Endothelial cell of umbilical vein (primary cell): ENCODE measurements around the gene GOLGA8H. TPM values are rescaled to one million over a fixed set of nuclear protein-coding genes. Genes with fewer than 3 reads are reported as not detected.
"Not testable (repeated sequence)": the region's sequence is repeated elsewhere in the genome, so short reads cannot be mapped to it uniquely, and the experiment has no call there.

Experiments
- BruUV-seq: library from RNA; stranded (reverse); fragments of 400-500 nt; replicated peaks from 2 replicates; lab custom pipeline; 2021; lab: Mats Ljungman, UMichigan
- CTCF ChIA-PET: fragments of 300-600, 350-600 bp; sonication (Branson Sonifier 250); formaldehyde crosslinking; loops from one replicate; lab custom pipeline; 2021; ENCODE audit warnings: antibody characterized with exemption, inconsistent platforms; lab: Charles Lee
- POLR2A ChIA-PET: fragments of 300-600, 350-600 bp; sonication (Branson Sonifier 250); formaldehyde crosslinking; loops from one replicate; lab custom pipeline; 2021; ENCODE audit warnings: antibody characterized with exemption, inconsistent platforms; lab: Charles Lee
- DNase-seq: peaks from one replicate; pipeline ENCODE4 v3.0.0-alpha.2; 2011; ENCODE audit warnings: low read depth, low spot score
- FAIRE-seq: peaks from 2 replicates; lab custom pipeline; 2011; peaks lifted over from hg19 to GRCh38; lab: Jason Lieb, UNC
- H2AFZ ChIP-seq: 2 replicates; pipeline ENCODE4 v1.6.0; 2012; ENCODE audit warnings: low read depth, low read length, control low read depth, inconsistent platforms
- H3K27ac ChIP-seq: 2 replicates; pipeline ENCODE4 v1.5.1; 2011; ENCODE audit warnings: low read depth, mild to moderate bottlenecking, control low read depth, low read length, moderate library complexity; ENCODE audit not compliant: insufficient read depth
- H3K27me3 ChIP-seq, 2 experiments: 2 replicates each; pipeline versions ENCODE4 v1.6.0 to v1.6.1; 2011; ENCODE audit warnings: low read length in 2 of 2, mixed read lengths in 1 of 2; ENCODE audit not compliant: control insufficient read depth in 2 of 2, insufficient read depth in 2 of 2
- H3K36me3 ChIP-seq, 2 experiments: 2 replicates in 1 of 2; 3 replicates in 1 of 2; pipeline ENCODE4 v1.5.1; 2011; ENCODE audit warnings: low read length in 2 of 2, mild to moderate bottlenecking in 1 of 2, moderate library complexity in 1 of 2; ENCODE audit not compliant: control insufficient read depth in 2 of 2, insufficient read depth in 2 of 2; ENCODE audit errors: extremely low read depth in 1 of 2
- H3K4me1 ChIP-seq: 3 replicates; pipeline ENCODE4 v1.5.1; 2011; ENCODE audit warnings: mild to moderate bottlenecking, low read length; ENCODE audit not compliant: control insufficient read depth, insufficient read depth; ENCODE audit errors: extremely low read depth
- H3K4me2 ChIP-seq: 2 replicates; pipeline ENCODE4 v1.6.1; 2011; ENCODE audit warnings: low read length, control low read depth, mixed read lengths; ENCODE audit not compliant: insufficient read depth
- H3K4me3 ChIP-seq, 3 experiments: fragments of 200-600 bp in 1 of 3; sonication (generic), shearing (Covaris generic) in 1 of 3; replicated peaks in 1 of 3; 2 replicates each; pipeline ENCODE4 v1.5.1; 2011 to 2016; ENCODE audit warnings: control low read depth in 3 of 3, low read length in 3 of 3, mild to moderate bottlenecking in 2 of 3, inconsistent platforms in 1 of 3, low read depth in 1 of 3, moderate library complexity in 1 of 3; ENCODE audit not compliant: insufficient read depth in 1 of 3
- H3K79me2 ChIP-seq: 2 replicates; pipeline ENCODE4 v1.6.0; 2012; ENCODE audit warnings: low read length, inconsistent platforms; ENCODE audit not compliant: control insufficient read depth, insufficient read depth
- H3K9ac ChIP-seq: replicated peaks from 2 replicates; pipeline ENCODE3; 2011; ENCODE audit warnings: low read length, control low read depth; ENCODE audit not compliant: insufficient read depth; ENCODE audit errors: extremely low read depth
- H3K9me1 ChIP-seq: replicated peaks from 3 replicates; pipeline ENCODE4 v1.6.0; 2011; ENCODE audit warnings: mild to moderate bottlenecking, low read length; ENCODE audit not compliant: control insufficient read depth, insufficient read depth; ENCODE audit errors: extremely low read depth
- H3K9me3 ChIP-seq: replicated peaks from 2 replicates; pipeline ENCODE4 v1.5.1; 2012; ENCODE audit warnings: low read length, inconsistent platforms; ENCODE audit not compliant: control insufficient read depth, insufficient read depth
- H4K20me1 ChIP-seq: replicated peaks from 2 replicates; pipeline ENCODE3; 2011; ENCODE audit warnings: mild to moderate bottlenecking, low read length; ENCODE audit not compliant: control insufficient read depth, insufficient read depth; ENCODE audit errors: extremely low read depth
- GATA2 ChIP-seq: IDR thresholded peaks from 2 replicates; pipeline ENCODE4 v1.7.0; 2011; ENCODE audit warnings: low read depth, mild to moderate bottlenecking, moderate library complexity, mixed read lengths, low read length; ENCODE audit not compliant: insufficient read length, insufficient read depth
- MAX ChIP-seq: IDR thresholded peaks from 2 replicates; pipeline ENCODE4 v1.6.1; 2011; ENCODE audit not compliant: insufficient read depth, insufficient read length
- MYC ChIP-seq: IDR thresholded peaks from one replicate; pipeline ENCODE4 v1.6.1; 2011; ENCODE audit warnings: mild to moderate bottlenecking, low read depth, low read length
- dilution Hi-C: fragments of 300-500 bp; cut with MboI; formaldehyde crosslinking; loops from one replicate; pipeline ENCODE4 v1.15.0; 2019; ENCODE audit warnings: low sequenced_read_pairs; ENCODE audit not compliant: extremely low pct_ligation_motif_present
- intact Hi-C: fragments of 100-400 bp; cut with micrococcal nuclease; formaldehyde crosslinking; loops from one replicate; pipeline ENCODE4 v1.10.0; 2022
- polyA plus RNA-seq, 4 experiments: library from polyadenylated mRNA; depleted of rRNA in 3 of 4; stranded (reverse) in 3 of 4; unstranded in 1 of 4; fragments of >200 nt; gene quantifications; 2 replicates each; pipeline versions ENCODE4 v1.2.1 to v1.2.3, GENCODE V29; 2011 to 2012; ENCODE audit warnings: missing spikeins in 1 of 4
- small RNA-seq: library from RNA; depleted of rRNA; stranded (forward); fragments of <200 nt; gene quantifications from one replicate; pipeline ENCODE3, GENCODE V24; 2012; ENCODE audit warnings: low replicate concordance, low read depth; ENCODE audit not compliant: insufficient read depth, insufficient read length
- total RNA-seq: library from RNA; stranded (reverse); gene quantifications from 2 replicates; pipeline ENCODE4 v1.2.3, GENCODE V29; 2021

The GOLGA8H gene
- total and polyA plus RNA-seq, 2 donors (not counting 3 experiments of a cell fraction or from before 2014, with no cell fraction given): 0.39 to 3.3 TPM

GRCh38 chr15:30650012-30650929, 46.4 kb downstream of the GOLGA8H start:
- TF ChIP-seq GATA2 (no peak), MAX (no peak), MYC (no peak)
- Histone ChIP-seq H3K79me2 (peaks cover 56% of the 10 kb centered on the region), H3K4me1 (no peaks in the 10 kb centered on the region), H3K9me1 (no peaks in the 10 kb centered on the region), H3K9ac (no peak overlapping the region), H3K4me3 (no peak overlapping the region), H3K9me3 (no peaks in the 10 kb centered on the region), H3K27ac (peak overlapping the region; percentile 7), H3K4me2 (no peak overlapping the region), H4K20me1 (no peaks in the 10 kb centered on the region), H3K36me3 (peaks cover 0 to 6% of the 10 kb centered on the region in 2 experiments), H3K27me3 (no peaks in the 10 kb centered on the region), H2AFZ (peak overlapping the region; percentile 35)
- CTCF ChIA-PET: no interaction called here
- BruUV-seq: no TSS peak
- POLR2A ChIA-PET: no interaction called here
- dilution Hi-C loops: no loop called here
- FAIRE-seq (no peak), DNase-seq (peak; percentile 23)
- intact Hi-C loops: no loop called here

- CTCF ChIA-PET: interaction anchor here (1.5 to 1.9 kb wide), 2 partner anchors 95 to 468 kb away, joined by 3 to 5 read pairs; no protein-coding TSS in a partner anchor
- BruUV-seq, H3K36me3 ChIP-seq, H3K4me3 ChIP-seq, H3K9ac ChIP-seq, H3K27ac ChIP-seq, H3K4me2 ChIP-seq, POLR2A ChIA-PET, H3K4me1 ChIP-seq, H2AFZ ChIP-seq, H4K20me1 ChIP-seq, H3K9me1 ChIP-seq, H3K27me3 ChIP-seq, H3K9me3 ChIP-seq, dilution Hi-C loops: not testable (repeated sequence)
- H3K79me2 ChIP-seq: peaks cover 35% of the 10 kb centered on the region
- FAIRE-seq (peak; percentile 46), DNase-seq (peak; percentile 32)
- intact Hi-C loops: loop anchor here (2.0 to 10.0 kb wide), 2 partner anchors 484 to 828 kb away; no protein-coding TSS in a partner anchor
Measured at GRCh38 chr15:30661154-30661553, 57.3 kb downstream of the GOLGA8H start.

Small RNAs within 50 kb of the gene (small RNA-seq; reads per million reads assigned to genes)
- gene RF00096: not detected
- not detected for gene RN7SL628P
- gene RN7SL796P: not detected

Other genes with a start within 250 kb of the GOLGA8H start
- 7.1 and 9.1 TPM in 2 replicates for gene CHRFAM7A, start 210.5 kb upstream of the GOLGA8H start, total RNA-seq
- 1.2 and 1.5 TPM in 2 replicates for gene CHRFAM7A, start 210.5 kb upstream of the GOLGA8H start, polyA plus RNA-seq
- gene GOLGA8R, start 189.8 kb upstream of the GOLGA8H start, total RNA-seq: 2.0 and 2.2 TPM in 2 replicates
- 0.14 and 0.35 TPM in 2 replicates for gene GOLGA8R, start 189.8 kb upstream of the GOLGA8H start, polyA plus RNA-seq
- gene GOLGA8Q, start 52.0 kb upstream of the GOLGA8H start, total RNA-seq: 1.1 and 1.4 TPM in 2 replicates
- 0.06 and 0.46 TPM in 2 replicates for gene GOLGA8Q, start 52.0 kb upstream of the GOLGA8H start, polyA plus RNA-seq